ENCODE measurements around the gene MUC5AC. TPM values are rescaled to one million over a fixed set of nuclear protein-coding genes. Genes with fewer than 3 reads are reported as not detected.
A peak's percentile ranks its signal among the peaks of the same experiment; 100 is the strongest.
"Not testable (repeated sequence)": the region's sequence is repeated elsewhere in the genome, so short reads cannot be mapped to it uniquely, and the experiment has no call there.

The MUC5AC gene
- total and polyA plus RNA-seq, 7 donors: 0.02 TPM; not detected in 6

GRCh38 chr11:1155274-1155693 is 2.5 kb upstream of the MUC5AC start:
- intact Hi-C loops (cut with DNase I): no loop called here
- Histone ChIP-seq H3K27me3 (ENCODE audit: insufficient read depth in 3 of 3, low read length in 2 of 3) (peaks cover 0 to 16% (median 2%) of the 10 kb centered on the region in 3 donors), H3K9me3 (no peaks in the 10 kb centered on the region), H3K27ac (no peak overlapping the region), H3K36me3 (ENCODE audit: insufficient read depth in 1 of 2, low read depth in 1 of 2) (no peaks in the 10 kb centered on the region), H3K4me1 (no peaks in the 10 kb centered on the region), H3K4me3 (no peak overlapping the region)
- ATAC-seq (no peak), DNase-seq (no peak)
- TF ChIP-seq CTCF (IDR thresholded peaks at IDR 0.05): no peak

GRCh38 chr11:1156506-1157340 is 1.0 kb upstream of the MUC5AC start:
- Histone ChIP-seq H3K27me3 (ENCODE audit: insufficient read depth in 3 of 3, low read length in 2 of 3) (peaks cover 0 to 25% (median 4%) of the 10 kb centered on the region in 3 donors), H3K36me3 (ENCODE audit: insufficient read depth in 1 of 2, low read depth in 1 of 2) (no peaks in the 10 kb centered on the region), H3K27ac (no peak overlapping the region), H3K4me3 (no peak overlapping the region), H3K9me3 (no peaks in the 10 kb centered on the region), H3K4me1 (no peaks in the 10 kb centered on the region)
- DNase-seq (no peak), ATAC-seq (no peak)
- WGBS, 3 donors: 82 to 89% (median 86%) methylated on average over 6 to 7 of the region's 7 CpGs
- TF ChIP-seq CTCF (IDR thresholded peaks at IDR 0.05): no peak
- intact Hi-C loops (cut with DNase I): no loop called here

- WGBS, 3 donors: 60 to 79% (median 67%) methylated on average over 4 of the region's 4 CpGs
- TF ChIP-seq CTCF (IDR thresholded peaks at IDR 0.05): no peak
- DNase-seq: no peak
- H3K27ac ChIP-seq: no peak overlapping the region
- no peak for ATAC-seq
- peaks cover 0 to 28% (median 4%) of the 10 kb centered on the region in 3 donors for H3K27me3 ChIP-seq (ENCODE audit: insufficient read depth in 3 of 3, low read length in 2 of 3)
- no peaks in the 10 kb centered on the region for H3K9me3 ChIP-seq
- no peaks in the 10 kb centered on the region for H3K4me1 ChIP-seq
- H3K36me3 ChIP-seq (ENCODE audit: insufficient read depth in 1 of 2, low read depth in 1 of 2): no peaks in the 10 kb centered on the region
- no peak overlapping the region for H3K4me3 ChIP-seq
- intact Hi-C loops (cut with DNase I): no loop called here
Measured at GRCh38 chr11:1157341-1157644, 460 bp upstream of the MUC5AC start.

GRCh38 chr11:1158681-1159487 is 1.1 kb downstream of the MUC5AC start:
- no peaks in the 10 kb centered on the region for H3K36me3 ChIP-seq (ENCODE audit: insufficient read depth in 1 of 2, low read depth in 1 of 2)
- ATAC-seq (no peak), DNase-seq (peak; percentile 10 to 44)
- no peaks in the 10 kb centered on the region for H3K9me3 ChIP-seq
- intact Hi-C loops (cut with DNase I): no loop called here
- no peak overlapping the region for H3K27ac ChIP-seq
- TF ChIP-seq CTCF (IDR thresholded peaks at IDR 0.05): no peak
- peaks cover 0 to 22% (median 4%) of the 10 kb centered on the region in 3 donors for H3K27me3 ChIP-seq (ENCODE audit: insufficient read depth in 3 of 3, low read length in 2 of 3)
- H3K4me1 ChIP-seq: no peaks in the 10 kb centered on the region
- WGBS, 3 donors: 75 to 82% (median 81%) methylated on average over 23 to 32 of the region's 32 CpGs
- no peak overlapping the region for H3K4me3 ChIP-seq

- H3K27ac ChIP-seq; intact Hi-C loops (cut with DNase I); H3K4me3 ChIP-seq; H3K36me3 ChIP-seq (ENCODE audit: insufficient read depth in 1 of 2, low read depth in 1 of 2); H3K9me3 ChIP-seq; ATAC-seq; DNase-seq; H3K4me1 ChIP-seq: not testable (repeated sequence)
- 60 to 80% (median 67%) methylated on average over 13 to 24 of the region's 24 CpGs for WGBS, 3 donors
- peaks cover 0 to 27% (median 7%) of the 10 kb centered on the region in 3 donors for H3K27me3 ChIP-seq (ENCODE audit: insufficient read depth in 3 of 3, low read length in 2 of 3)
Measured at GRCh38 chr11:1159488-1160220, 1.9 kb downstream of the MUC5AC start.
